GM18519 (cell line): ENCODE measurements around the gene LGALS9B.
"Not testable (repeated sequence)": the region's sequence is repeated elsewhere in the genome, so short reads cannot be mapped to it uniquely, and the experiment has no call there.

Experiments
- ATAC-seq: cut with Tn5 transposase; IDR thresholded peaks from one replicate; pipeline ENCODE4 v1.9.1; 2021; ENCODE audit warnings: mild to moderate bottlenecking, moderate library complexity; ENCODE audit not compliant: unreplicated experiment, low FRiP score

Gene LGALS9B

DNA sequence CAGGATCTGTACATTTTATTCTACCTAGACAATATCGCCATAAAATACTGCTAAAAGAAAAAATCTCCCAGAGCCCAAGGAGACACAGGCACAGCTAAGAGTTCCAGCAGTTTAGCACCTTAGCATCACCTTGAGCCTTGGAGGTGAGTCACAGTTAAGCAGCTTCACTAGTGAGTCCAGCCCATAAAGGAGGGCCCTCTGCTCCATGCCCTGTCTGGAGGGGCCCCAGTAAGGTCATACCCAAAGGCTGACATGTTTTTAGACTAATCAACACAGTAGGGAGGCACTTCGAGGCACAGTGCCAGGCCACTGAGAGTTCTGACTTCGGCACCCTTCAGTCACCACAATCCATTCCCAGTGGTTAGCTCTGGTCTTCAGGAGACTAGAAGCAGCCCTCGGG is 2.6 kb upstream of the LGALS9B start:
- not testable (repeated sequence) for ATAC-seq

DNA sequence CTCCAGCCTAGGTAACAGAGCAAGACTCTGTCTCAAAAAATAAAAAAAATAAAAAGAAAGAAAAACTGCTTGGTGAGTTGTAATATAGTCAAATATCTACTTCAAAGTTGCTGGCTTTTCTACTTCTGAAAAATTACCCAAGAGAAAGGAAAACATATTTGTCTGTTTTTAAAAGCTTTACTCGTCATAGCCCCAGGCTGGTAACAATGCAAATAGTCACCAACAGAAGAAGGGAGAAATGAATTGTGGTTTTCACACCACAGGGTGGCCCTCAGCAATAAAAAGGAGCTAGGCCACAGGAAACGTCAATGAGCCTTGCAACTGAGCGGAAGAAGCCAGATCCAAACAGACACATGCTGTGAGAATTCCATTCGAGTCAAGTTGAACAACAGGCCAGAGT is 1.8 kb upstream of the LGALS9B start:
- ATAC-seq = not testable (repeated sequence)

DNA sequence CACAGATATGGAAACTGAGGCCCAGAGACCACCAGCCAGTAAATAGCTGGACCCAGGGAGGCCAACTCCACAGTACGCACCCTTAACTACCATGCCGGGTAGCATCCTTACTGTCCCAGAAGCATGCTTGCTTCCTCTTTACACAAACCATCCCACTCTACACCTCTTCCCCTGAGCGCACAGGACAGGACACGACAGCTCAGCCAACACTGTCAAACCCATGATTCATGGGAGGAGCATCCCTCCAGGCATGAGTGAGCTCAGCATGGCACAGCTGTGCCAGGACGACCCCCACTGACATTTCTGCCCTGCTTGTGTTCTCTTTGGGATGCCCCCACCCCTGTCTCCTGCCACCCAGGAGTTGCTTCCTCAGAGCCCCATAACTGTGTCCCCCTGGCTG is 340 bp downstream of the LGALS9B start:
- ATAC-seq = not testable (repeated sequence)

DNA sequence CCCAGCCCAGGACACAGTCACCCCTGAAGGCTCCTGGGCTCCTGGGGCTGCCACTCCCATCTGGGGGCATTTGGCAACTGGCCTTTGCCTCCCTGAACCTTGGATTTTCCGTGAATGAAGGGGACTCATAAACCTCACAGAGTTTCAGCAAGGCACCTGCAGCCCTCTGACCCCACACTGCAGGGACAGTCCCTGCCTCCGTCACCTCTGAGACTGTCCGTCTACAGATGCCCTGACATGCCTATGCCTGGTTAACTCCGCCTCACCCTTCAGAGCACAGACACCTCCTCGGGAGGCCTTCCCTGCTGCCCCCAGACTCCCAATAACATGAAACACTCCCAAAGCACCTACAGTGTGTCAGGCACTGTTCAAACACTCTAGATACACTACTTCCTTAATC is 786 bp downstream of the LGALS9B start:
- ATAC-seq = not testable (repeated sequence)

DNA sequence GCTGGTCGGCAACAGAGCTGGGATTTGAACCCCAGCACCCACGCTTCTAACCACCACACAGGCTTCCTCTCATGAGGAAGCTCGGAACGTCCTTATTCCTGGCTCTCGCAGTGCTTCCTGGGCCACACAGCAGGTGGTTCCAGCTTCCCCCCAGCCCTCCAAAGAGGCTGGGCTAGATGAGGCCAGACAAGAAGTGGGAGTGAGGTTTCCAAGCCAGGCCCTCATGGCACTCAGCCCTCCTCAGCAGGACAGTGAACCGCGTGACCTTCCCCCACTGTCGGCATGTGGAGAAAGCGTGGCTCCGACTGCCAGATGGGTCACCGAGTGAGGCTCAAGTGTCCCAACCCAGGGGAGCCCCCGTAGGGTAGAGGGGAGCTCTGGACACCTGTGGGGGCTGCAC is 1.8 kb downstream of the LGALS9B start:
- ATAC-seq = not testable (repeated sequence)

DNA sequence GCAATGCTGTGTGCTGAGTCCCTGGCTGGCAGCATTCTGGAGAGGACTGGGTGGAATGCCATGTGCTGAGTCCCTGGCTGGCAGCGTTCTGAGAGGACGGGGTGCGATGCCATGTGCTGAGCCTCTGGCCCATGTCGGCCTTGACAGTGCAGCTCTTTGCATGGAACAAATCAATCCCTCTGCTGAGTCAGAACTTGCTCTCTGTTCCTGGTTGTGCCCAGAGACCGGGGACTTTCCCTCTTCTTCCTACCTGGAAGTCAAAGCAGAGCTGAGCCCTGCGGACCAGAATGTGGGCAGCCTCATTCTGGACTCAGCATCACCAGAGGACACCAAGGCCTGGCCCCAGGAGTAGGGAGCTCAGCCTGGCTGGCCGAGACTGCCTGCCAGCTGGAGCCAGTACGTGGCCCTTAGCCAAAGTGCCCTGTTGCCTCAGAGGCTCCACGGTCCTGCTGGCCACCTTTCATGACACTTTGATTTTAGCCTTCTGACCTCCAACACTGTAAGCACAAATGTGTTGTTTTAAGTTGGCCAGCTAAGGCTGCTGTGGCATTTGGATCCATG is 2.4 kb downstream of the LGALS9B start:
- not testable (repeated sequence) for ATAC-seq

DNA sequence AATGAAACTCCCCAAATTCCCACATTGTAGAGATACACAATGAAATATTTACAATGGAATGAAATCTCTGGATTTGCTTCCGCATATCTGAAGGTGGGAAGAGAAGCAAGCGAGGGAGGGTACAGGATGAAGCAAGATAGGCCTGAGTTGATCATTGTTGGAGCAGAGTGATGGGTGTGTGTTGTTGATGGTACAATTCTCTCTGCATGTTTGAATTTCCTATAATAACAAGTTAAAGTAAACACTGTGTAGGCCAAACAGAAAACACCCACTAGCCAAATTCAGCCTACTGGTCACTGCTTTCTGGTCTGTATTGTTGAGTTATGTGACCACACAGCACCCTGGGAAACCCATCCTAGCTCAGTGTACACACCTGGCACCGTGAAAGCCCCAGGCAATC is 5.2 kb downstream of the LGALS9B start:
- not testable (repeated sequence) for ATAC-seq

DNA sequence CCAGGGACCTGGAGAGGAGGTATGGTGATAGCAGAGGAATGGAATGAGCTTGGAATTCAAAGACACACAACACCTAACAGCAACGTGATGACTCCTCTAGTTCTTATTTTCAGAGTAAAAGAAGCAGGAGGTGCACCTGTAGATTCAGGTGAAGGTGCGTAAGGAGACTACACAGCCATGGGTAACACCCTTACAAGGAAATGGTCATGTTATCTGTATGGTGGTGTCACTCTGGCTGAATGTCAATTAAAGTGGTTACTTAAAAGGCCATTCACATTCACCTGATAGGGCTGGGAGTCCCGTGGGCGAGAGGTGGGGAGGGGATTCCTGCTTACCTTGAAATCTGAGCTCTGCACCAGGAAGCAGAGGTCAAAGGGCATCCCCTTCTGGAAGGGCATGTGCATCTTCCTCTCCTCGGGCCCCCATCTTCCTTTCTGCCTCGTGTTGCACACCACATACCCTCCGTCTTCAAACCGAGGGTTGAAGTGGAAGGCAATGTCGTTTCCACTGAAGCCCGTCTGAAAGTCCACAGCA is 9.4 kb downstream of the LGALS9B start:
- not testable (repeated sequence) for ATAC-seq

DNA sequence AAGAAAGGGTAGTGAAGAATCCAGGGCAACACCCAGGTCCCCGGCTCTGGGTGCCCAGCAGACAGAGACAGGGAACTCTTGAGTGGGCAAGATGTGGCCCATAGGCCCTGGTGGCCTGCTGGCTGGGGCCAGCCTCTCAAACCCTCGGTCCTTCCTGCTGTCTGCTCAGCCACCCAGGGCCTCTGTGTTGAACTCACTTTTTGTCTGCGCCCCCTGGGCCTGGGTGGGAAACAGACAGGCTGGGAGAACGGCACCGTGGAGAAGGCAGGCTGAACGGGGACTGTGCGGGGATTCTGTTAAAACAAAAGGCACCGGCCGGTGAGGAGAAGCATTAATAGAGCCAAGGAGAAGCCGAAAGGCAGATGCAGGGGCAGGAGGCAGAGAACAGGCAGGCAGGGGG is 12.2 kb downstream of the LGALS9B start:
- not testable (repeated sequence) for ATAC-seq

DNA sequence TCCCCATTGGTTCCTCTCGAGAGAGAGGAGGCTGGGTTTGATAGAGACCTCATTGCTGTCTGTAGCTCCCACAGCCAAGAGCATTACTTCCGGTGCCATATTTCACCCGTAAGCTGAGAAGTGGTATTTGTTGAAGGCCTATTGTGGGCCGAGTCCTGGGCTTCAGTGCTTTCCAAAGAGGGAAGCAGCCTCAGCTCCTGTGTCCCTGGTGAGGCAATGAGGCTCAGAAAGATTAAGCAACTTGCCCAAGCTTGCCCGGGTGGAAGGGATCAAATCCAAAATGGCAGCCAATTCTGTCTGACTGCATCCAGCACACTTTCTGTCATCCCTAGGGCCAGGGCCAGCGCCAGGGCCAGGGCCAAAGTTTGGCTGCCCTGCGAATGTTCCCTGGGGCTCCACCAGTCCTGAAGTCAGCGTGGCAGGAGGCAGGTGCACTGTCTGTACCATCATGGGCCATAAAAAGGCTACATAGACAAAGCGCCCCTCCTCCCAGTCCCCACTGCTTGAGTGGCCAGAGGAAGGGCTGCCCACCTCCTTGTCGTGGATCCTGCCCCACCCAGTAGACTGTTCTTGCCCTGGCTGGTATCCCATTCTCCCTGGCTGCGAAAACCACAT is 13.4 kb downstream of the LGALS9B start:
- not testable (repeated sequence) for ATAC-seq

DNA sequence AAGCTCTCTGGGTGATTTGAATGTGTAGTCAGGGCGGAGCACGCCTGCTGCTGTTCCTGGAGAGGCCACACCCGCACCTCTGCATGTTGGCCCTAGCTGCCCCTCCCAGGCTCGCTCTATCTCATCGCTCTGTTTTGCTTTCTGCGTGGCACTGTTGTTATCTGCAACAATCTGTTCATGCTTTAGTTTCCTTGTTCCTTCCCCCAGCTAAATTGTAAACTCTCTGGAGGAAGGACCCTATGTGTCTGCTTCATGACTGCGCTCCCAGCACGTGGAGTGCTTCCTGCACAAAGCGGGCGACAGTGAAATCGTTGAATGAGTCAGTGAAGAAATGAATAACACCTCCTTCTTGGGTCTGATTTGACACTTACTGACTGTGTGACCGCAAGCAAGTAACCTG is 16.5 kb downstream of the LGALS9B start:
- not testable (repeated sequence) for ATAC-seq

DNA sequence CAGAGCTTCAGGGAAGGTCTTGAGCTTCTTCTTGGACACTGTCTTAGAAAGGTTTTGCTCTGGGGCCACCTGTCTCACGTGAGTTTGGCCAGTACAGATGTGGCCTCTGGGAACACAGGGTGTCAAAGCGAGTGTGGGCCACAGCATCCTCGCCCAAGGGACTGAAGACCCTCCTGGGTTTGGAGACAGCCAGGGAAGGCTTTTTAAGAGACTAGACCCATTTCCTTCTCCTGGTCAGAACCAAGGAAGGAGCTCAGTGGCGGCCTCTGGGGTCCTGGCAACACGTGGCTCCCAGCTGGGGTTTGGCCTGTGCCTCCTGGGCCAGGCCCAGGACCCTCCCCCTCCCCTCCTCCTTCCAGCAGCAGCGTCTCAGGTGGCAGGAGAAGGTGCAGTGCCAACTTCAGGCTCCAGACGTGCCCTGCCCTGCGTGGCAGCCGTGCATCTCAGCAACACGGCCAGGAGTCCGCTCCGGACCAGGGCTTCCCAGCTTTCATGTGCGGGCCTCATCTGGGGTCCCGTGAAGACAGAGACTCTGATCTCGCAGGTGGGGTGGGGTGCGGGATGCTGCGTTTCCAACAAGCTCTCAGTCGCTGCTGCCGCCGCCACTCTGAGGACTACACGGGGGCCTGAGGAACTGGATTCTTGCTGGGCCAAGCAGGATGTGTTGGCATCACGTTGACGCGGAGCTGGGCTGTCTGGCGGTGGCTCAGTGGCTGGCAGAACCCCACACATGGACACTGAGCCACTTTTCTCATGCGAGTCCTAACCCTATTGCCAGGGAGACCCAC is 19.6 kb downstream of the LGALS9B start:
- ATAC-seq = not testable (repeated sequence)

DNA sequence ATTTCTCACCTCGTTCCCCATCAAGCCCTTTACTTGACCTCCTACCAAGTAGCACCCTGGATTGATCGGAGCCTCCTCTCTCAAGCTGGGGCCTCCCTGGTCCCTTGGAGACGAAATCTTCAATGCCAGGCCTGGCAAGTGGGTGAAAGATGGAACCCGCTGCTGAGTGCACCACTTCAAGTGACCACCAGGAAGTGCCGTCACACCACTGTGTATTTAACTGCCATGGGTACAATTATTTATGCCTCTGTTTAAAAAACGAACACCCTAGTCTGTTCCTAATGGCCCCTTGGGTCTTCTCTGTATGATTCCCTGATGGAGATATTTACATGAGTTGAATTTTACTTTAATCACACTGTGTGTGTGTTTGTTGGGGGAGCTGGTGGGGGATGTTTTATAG is 20.4 kb downstream of the LGALS9B start:
- not testable (repeated sequence) for ATAC-seq

DNA sequence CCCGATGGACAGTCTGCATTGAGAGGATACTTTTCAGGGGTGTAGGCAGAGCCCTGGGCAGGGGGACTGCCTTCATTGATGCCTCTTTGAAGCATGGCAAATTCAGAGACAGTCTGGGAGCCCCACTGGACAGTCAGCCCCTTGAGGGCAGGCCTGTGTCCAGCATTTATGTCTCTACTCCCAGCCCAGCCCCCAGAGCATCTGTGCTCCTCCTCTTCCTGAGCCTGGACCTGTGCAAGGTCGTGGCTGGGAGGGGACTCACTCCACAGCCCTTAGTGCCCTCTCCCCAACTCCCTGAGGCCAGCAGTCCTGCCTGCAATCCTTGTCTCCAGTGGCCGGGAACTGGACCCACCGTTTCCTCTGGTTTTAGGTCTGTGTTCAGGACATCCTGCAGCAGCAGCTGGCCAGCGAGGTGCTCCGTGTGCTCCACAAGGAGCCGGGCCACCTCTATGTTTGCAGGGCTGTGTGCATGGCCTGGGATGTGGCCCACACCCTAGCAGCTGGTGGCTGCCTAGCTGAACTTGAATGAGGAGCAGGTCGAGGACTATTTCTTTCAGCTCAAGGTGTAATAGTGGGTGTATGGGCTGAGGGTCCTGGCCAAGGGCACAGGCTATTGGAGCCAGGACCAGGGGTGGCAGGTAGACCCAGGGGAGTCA is 22.6 kb downstream of the LGALS9B start:
- ATAC-seq = not testable (repeated sequence)

DNA sequence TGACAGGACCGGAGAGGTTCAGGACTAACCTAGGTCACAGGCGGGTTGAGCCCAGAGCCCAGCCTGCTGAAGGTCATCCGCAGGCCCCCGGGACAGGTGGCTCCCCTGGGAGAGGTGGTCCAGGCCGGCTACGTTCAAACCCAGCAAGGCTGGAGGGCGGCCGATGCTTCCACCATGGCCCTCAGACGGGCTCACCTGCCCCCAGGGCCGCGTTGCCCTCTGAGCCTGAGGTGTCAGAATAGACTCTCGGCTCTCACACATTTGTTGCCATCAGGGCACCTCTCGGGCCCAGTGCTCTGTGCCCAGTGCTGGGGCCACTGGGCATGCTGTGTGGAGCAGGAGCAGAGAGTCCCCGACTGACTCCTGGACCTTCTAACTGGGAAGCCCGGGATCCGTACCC is 23.2 kb downstream of the LGALS9B start:
- not testable (repeated sequence) for ATAC-seq

DNA sequence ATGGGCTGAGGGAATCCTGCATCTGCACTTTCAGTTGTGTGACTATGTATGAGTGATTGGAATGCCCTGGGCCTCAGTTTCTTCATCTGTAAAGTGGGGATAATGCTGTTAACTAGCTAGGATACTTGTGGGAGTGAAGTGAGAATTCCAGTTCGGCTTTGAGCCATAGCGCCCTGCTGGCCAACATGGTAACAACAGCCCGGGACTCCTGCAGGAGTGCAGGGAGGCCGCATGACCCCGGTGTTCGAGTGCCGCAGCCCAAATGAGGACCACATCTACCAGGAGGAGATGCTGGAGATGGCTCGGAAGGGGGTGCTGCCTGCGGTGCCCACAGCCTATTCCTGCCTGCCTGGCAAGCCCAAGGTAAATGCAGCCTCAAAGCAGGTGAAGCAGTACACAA is 23.7 kb downstream of the LGALS9B start:
- not testable (repeated sequence) for ATAC-seq

DNA sequence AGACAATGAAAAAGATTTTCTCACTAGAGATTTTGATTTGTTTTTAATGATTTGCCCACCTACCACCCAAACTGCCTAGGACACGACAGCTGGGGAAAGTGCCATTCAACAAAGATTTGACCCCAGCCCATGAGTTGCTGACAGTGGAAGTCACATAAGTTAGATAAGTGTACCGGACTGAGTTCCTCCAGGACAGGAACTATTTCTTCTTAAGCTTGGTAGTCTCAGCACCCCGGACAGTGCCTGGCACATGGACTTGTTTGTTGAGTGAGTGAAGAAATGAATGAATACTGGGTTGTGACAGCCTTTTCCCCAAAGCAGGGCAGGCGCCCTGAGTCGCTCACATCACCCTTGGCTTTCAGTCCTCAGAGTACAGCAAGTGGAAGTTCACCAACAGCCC is 26.7 kb downstream of the LGALS9B start:
- not testable (repeated sequence) for ATAC-seq

DNA sequence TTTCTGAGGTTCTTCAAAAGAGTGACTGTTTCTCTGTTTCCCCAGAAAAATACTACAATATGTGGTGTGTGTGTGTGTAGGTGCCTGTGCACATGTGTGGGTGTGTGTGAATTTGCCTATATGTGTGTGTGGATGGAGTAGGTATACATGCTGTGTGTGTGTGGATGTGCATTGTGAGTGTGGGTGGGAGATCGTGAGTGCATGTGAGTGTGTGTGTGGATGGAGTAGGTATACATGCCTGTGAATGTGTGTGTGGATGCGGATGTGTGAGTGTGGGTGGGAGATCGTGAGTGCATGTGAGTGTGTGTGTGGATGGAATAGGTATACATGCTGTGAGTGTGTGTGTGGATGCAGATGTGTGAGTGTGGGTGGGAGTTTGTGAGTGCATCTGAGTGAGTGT is 32.2 kb downstream of the LGALS9B start:
- not testable (repeated sequence) for ATAC-seq

DNA sequence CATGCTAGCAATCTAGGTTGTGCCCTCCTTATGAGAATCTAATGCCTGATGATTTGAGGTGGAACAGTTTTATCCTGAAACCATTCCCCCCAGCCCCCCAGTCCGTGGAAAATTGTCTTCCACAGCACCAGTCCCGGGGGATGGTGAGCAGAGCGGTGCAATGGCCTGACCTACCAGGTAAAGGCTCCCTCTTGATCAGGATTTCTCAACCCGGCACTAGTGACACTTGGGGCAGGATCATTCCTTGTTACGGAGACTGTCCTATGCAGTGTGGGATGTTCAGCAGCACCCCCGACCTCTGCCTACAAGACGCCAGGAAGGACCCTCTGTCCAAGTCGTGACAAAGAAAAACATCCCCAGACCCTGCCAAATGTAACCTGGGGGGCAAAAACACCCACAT is 34.0 kb downstream of the LGALS9B start:
- not testable (repeated sequence) for ATAC-seq

DNA sequence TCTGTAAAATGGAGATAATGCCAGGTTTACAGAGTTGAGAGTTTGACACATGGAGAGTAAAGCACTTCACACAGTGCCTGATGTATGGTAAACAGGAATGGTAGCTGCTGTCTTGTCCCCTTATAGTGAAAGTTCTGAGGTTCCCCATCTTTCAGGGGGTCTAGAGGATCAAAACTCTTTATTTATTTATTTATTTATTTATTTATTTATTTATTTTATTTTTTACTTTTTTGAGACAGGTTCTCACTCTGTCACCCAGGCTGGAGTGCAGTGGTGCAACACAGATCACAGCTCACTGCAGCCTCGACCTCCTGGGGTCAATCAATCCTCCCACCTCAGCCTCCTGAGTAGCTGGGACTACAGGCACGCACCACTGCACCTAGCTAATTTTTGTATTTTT is 40.1 kb downstream of the LGALS9B start:
- not testable (repeated sequence) for ATAC-seq

DNA sequence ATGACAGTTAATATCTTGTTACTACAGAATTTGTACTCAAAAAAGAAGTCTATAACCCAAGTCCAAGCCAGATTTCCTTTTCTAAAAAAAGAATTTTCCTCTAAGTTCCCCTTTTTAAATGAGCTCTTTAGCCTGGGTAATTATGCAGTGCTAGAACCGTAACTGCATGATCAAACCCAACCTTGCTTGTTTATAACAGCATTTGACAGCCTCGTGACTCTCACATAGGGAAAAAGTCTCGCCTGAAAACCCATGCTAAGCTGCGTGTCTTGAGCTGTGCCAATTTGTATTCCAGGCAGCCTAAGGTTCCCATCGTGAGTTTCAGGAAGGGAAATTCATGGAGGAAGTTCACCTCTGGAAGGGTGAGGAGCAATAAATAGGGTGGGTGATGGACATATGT is 44.5 kb downstream of the LGALS9B start:
- not testable (repeated sequence) for ATAC-seq
